HepG2 (cell line): Measurements from ENCODE around the gene FHIT. TPM values are rescaled to one million over a fixed set of nuclear protein-coding genes. Genes with fewer than 3 reads are reported as not detected.

Experiments
- ATAC-seq: fragments of 200-7000 bp; cut with Tn5 transposase; 3 replicates; pipeline ENCODE4 v1.9.1; 2020; ENCODE audit warnings: mild to moderate bottlenecking, moderate library complexity
- BruUV-seq: library from RNA; stranded (reverse); fragments of 400-500 nt; replicated peaks from 2 replicates; lab custom pipeline; 2021; lab: Mats Ljungman, UMichigan
- CTCF ChIA-PET: fragments of 300-600 bp; formaldehyde crosslinking; extraction: SDS; loops from one replicate; lab custom pipeline; 2021; ENCODE audit warnings: low total read pairs, inconsistent platforms, low intra/inter-chr PET ratio; lab: Yijun Ruan, JAX
- POLR2A ChIA-PET: fragments of 350-600 bp; sonication (Branson Sonifier 250); formaldehyde crosslinking; loops from one replicate; lab custom pipeline; 2020; ENCODE audit warnings: antibody characterized with exemption, inconsistent platforms; lab: Yijun Ruan, JAX
- DNase-seq: peaks from one replicate; pipeline ENCODE4 v3.0.0-alpha.2; 2015; ENCODE audit warnings: low spot score
- FAIRE-seq: peaks from 3 replicates; lab custom pipeline; 2011; peaks lifted over from hg19 to GRCh38; lab: Jason Lieb, UNC
- H2AFZ ChIP-seq: one replicate; pipeline ENCODE4 v1.6.1; 2011; ENCODE audit warnings: low read length, inconsistent platforms
- H3K27ac ChIP-seq: fragments of 300-600 bp; 3 replicates; pipeline ENCODE4 v1.8.0; 2011; ENCODE audit warnings: mixed run types, mild to moderate bottlenecking, mixed read lengths, low read length, inconsistent platforms; ENCODE audit not compliant: insufficient read depth; ENCODE audit errors: extremely low read length
- H3K27me3 ChIP-seq, 2 experiments: fragments of 200-600 bp in 1 of 2; 2 replicates in 1 of 2; 3 replicates in 1 of 2; pipeline versions ENCODE4 v1.6.0 to v1.8.0; 2011; ENCODE audit warnings: low read length in 2 of 2, mild to moderate bottlenecking in 2 of 2, moderate library complexity in 2 of 2, inconsistent platforms in 1 of 2; ENCODE audit not compliant: insufficient read depth in 2 of 2, control insufficient read depth in 1 of 2
- H3K36me3 ChIP-seq, 2 experiments: fragments of 200-600 bp in 1 of 2; replicated peaks in 1 of 2; 2 replicates in 1 of 2; 3 replicates in 1 of 2; pipeline versions ENCODE4 v1.5.1 to v1.8.0; 2011; ENCODE audit warnings: low read length in 2 of 2, inconsistent platforms in 1 of 2; ENCODE audit not compliant: insufficient read depth in 2 of 2, control insufficient read depth in 1 of 2
- H3K4me1 ChIP-seq: 2 replicates; pipeline ENCODE4 v1.5.1; 2012; ENCODE audit warnings: low read length, inconsistent platforms; ENCODE audit not compliant: insufficient read depth
- H3K4me2 ChIP-seq: 2 replicates; pipeline ENCODE4 v1.6.0; 2011; ENCODE audit warnings: low read depth, low read length, inconsistent platforms
- H3K4me3 ChIP-seq, 3 experiments: fragments of 200-600 bp in 1 of 3; sonication (generic), shearing (Covaris generic) in 1 of 3; replicated peaks in 1 of 3; 2 replicates each; pipeline ENCODE4 v1.5.1; 2011 to 2016; ENCODE audit warnings: low read length in 3 of 3, inconsistent platforms in 2 of 3, low read depth in 2 of 3, mild to moderate bottlenecking in 2 of 3, control low read depth in 1 of 3, mixed read lengths in 1 of 3; ENCODE audit not compliant: insufficient read depth in 1 of 3
- H3K79me2 ChIP-seq: one replicate; pipeline ENCODE4 v1.6.1; 2011; ENCODE audit warnings: low read length, inconsistent platforms; ENCODE audit not compliant: insufficient read depth
- H3K9ac ChIP-seq: 2 replicates; pipeline ENCODE4 v1.6.0; 2011; ENCODE audit warnings: mild to moderate bottlenecking, low read depth, low read length, inconsistent platforms; ENCODE audit not compliant: insufficient read depth
- H3K9me3 ChIP-seq: 2 replicates; pipeline ENCODE4 v1.5.1; 2012; ENCODE audit warnings: mild to moderate bottlenecking, low read length
- H4K20me1 ChIP-seq: 2 replicates; pipeline ENCODE4 v1.6.0; 2011; ENCODE audit warnings: inconsistent platforms, mild to moderate bottlenecking, low read length, moderate library complexity; ENCODE audit not compliant: insufficient read depth
- ATF3 ChIP-seq: sonication (generic); formaldehyde crosslinking; IDR thresholded peaks from 2 replicates; pipeline ENCODE4 v1.4.0; 2020; ENCODE audit warnings: missing genetic modification reagents
- CERS6 ChIP-seq: sonication (generic); formaldehyde crosslinking; IDR thresholded peaks from 2 replicates; pipeline ENCODE4 v1.5.0; 2020; ENCODE audit warnings: missing genetic modification reagents
- EHMT2 ChIP-seq: fragments of 200-600 bp; sonication (generic); IDR thresholded peaks from 2 replicates; pipeline ENCODE4 v1.7.0; 2017; ENCODE audit warnings: antibody characterized with exemption, low read depth, low read length, borderline replicate concordance
- GRHL1 ChIP-seq: sonication (generic); formaldehyde crosslinking; conservative IDR thresholded peaks from 2 replicates; pipeline ENCODE4 v1.8.0; 2022; ENCODE audit warnings: missing genetic modification reagents
- SAP130 ChIP-seq: IDR thresholded peaks from 2 replicates; pipeline ENCODE4 v1.6.1; 2016; ENCODE audit warnings: low read depth
- SOX13 ChIP-seq, 3 experiments: fragments of 450-650 bp in 1 of 3; sonication (generic) in 1 of 3; formaldehyde crosslinking in 1 of 3; IDR thresholded peaks in 2 of 3; conservative IDR thresholded peaks in 1 of 3; 2 replicates each; pipeline versions ENCODE4 v1.5.0 to v1.6.1; 2016 to 2020; ENCODE audit warnings: antibody characterized with exemption in 1 of 3, mild to moderate bottlenecking in 1 of 3, missing compliant biosample characterization in 1 of 3, missing genetic modification reagents in 1 of 3, moderate library complexity in 1 of 3
- ZBTB34 ChIP-seq: sonication (generic); formaldehyde crosslinking; IDR thresholded peaks from 2 replicates; pipeline ENCODE4 v1.8.0; 2022; ENCODE audit warnings: mild to moderate bottlenecking, missing genetic modification reagents
- ZFP37 ChIP-seq: sonication (generic); formaldehyde crosslinking; IDR thresholded peaks from 2 replicates; pipeline ENCODE4 v1.4.0; 2020; ENCODE audit warnings: missing genetic modification reagents, borderline replicate concordance
- ZNF773 ChIP-seq: sonication (generic); formaldehyde crosslinking; IDR thresholded peaks from 2 replicates; pipeline ENCODE4 v1.4.0; 2020; ENCODE audit warnings: missing genetic modification reagents, borderline replicate concordance
- WGBS: methylation state at CpG from one replicate; pipeline ENCODE4 v1.1.6; 2017; ENCODE audit warnings: low lambda C conversion rate; 5-methylcytosine and 5-hydroxymethylcytosine counted together
- in situ Hi-C: cut with HindIII; loops from 2 replicates; pipeline ENCODE4 v1.10.0; 2017; ENCODE audit warnings: low pct_unique_long_range_greater_than_20kb; ENCODE audit not compliant: extremely low pct_ligation_motif_present
- intact Hi-C: fragments of 100-400 bp; cut with micrococcal nuclease; formaldehyde crosslinking; loops from one replicate; pipeline ENCODE4 v1.10.0; 2022; ENCODE audit not compliant: unreplicated experiment
- polyA plus RNA-seq, 8 experiments: library from polyadenylated mRNA; depleted of rRNA in 3 of 8; stranded (reverse) in 7 of 8; unstranded in 1 of 8; fragments of >200 nt; fragmentation: Illumina TruSeq in 4 of 8; extraction: Trizol in 4 of 8; gene quantifications; 2 replicates each; pipeline versions ENCODE4 v1.2.1 to v1.2.3, GENCODE V29; 2011 to 2016; ENCODE audit warnings: low read depth in 4 of 8, missing spikeins in 1 of 8, mixed read lengths in 1 of 8; ENCODE audit not compliant: insufficient read depth in 1 of 8
- total RNA-seq, 5 experiments: library from RNA; depleted of rRNA; stranded (reverse); fragments of >200 nt; fragmentation: Illumina TruSeq; extraction: Trizol; gene quantifications; 2 replicates each; pipeline ENCODE4 v1.2.3, GENCODE V29; 2016; ENCODE audit warnings: low read depth in 1 of 5
- TF ChIP-seq, protein P1 (sequence below): IDR thresholded peaks from 2 replicates; pipeline ENCODE4 v1.6.1; 2016; ENCODE audit warnings: missing genetic modification reagents, missing compliant biosample characterization
- TF ChIP-seq, protein P2 (sequence below): sonication (generic); formaldehyde crosslinking; IDR thresholded peaks from 2 replicates; pipeline ENCODE4 v1.4.0; 2020; ENCODE audit warnings: missing genetic modification reagents
- TF ChIP-seq, protein P3 (sequence below): sonication (generic); formaldehyde crosslinking; IDR thresholded peaks from 2 replicates; pipeline ENCODE4 v1.4.0; 2020; ENCODE audit warnings: missing genetic modification reagents

Gene FHIT
- total and polyA plus RNA-seq, 2 of the 13 experiments (the other 11 are each of a cell fraction or from before 2014, with no cell fraction given), result 4.0 to 4.6 TPM

DNA sequence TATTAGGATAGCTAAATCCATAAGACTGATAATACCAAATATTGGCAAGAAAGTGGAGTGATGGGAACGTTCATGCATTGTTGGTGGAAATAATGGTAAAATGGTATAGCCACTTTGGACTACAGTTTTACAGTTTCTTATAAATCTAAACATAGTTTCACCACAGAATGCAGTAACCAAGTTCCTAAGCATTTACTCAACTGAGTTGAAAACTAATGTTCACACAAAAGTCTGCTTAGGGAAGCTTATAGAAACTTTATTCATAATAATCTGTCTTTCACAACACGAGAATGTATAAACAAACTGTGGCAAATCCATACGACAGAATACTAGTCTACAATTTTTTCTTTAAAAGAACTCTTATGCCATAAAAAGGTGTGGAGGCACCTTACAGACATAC lies 969.3 kb downstream of the FHIT start:
- no TSS peak for BruUV-seq
- TF ChIP-seq ATF3 (CRISPR knock-in tag) (no peak), EHMT2 (no peak), CERS6 (CRISPR knock-in tag) (no peak), ZFP37 (CRISPR knock-in tag) (no peak), SOX13 (IDR thresholded peaks at IDR 0.05) (no peak), SOX13 (CRISPR knock-in tag; conservative IDR thresholded peaks at IDR 0.05 in 1 of 2, IDR thresholded peaks at IDR 0.05 in 1 of 2) (no peak), ZBTB34 (CRISPR knock-in tag) (no peak), ZNF773 (CRISPR knock-in tag) (no peak), SAP130 (CRISPR knock-in tag) (no peak), GRHL1 (CRISPR knock-in tag) (no peak)
- TF ChIP-seq, protein P1, sequence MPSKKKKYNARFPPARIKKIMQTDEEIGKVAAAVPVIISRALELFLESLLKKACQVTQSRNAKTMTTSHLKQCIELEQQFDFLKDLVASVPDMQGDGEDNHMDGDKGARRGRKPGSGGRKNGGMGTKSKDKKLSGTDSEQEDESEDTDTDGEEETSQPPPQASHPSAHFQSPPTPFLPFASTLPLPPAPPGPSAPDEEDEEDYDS, result no peak
- TF ChIP-seq, protein P2, sequence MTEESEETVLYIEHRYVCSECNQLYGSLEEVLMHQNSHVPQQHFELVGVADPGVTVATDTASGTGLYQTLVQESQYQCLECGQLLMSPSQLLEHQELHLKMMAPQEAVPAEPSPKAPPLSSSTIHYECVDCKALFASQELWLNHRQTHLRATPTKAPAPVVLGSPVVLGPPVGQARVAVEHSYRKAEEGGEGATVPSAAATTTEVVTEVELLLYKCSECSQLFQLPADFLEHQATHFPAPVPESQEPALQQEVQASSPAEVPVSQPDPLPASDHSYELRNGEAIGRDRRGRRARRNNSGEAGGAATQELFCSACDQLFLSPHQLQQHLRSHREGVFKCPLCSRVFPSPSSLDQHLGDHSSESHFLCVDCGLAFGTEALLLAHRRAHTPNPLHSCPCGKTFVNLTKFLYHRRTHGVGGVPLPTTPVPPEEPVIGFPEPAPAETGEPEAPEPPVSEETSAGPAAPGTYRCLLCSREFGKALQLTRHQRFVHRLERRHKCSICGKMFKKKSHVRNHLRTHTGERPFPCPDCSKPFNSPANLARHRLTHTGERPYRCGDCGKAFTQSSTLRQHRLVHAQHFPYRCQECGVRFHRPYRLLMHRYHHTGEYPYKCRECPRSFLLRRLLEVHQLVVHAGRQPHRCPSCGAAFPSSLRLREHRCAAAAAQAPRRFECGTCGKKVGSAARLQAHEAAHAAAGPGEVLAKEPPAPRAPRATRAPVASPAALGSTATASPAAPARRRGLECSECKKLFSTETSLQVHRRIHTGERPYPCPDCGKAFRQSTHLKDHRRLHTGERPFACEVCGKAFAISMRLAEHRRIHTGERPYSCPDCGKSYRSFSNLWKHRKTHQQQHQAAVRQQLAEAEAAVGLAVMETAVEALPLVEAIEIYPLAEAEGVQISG, result no peak
- TF ChIP-seq, protein P3, sequence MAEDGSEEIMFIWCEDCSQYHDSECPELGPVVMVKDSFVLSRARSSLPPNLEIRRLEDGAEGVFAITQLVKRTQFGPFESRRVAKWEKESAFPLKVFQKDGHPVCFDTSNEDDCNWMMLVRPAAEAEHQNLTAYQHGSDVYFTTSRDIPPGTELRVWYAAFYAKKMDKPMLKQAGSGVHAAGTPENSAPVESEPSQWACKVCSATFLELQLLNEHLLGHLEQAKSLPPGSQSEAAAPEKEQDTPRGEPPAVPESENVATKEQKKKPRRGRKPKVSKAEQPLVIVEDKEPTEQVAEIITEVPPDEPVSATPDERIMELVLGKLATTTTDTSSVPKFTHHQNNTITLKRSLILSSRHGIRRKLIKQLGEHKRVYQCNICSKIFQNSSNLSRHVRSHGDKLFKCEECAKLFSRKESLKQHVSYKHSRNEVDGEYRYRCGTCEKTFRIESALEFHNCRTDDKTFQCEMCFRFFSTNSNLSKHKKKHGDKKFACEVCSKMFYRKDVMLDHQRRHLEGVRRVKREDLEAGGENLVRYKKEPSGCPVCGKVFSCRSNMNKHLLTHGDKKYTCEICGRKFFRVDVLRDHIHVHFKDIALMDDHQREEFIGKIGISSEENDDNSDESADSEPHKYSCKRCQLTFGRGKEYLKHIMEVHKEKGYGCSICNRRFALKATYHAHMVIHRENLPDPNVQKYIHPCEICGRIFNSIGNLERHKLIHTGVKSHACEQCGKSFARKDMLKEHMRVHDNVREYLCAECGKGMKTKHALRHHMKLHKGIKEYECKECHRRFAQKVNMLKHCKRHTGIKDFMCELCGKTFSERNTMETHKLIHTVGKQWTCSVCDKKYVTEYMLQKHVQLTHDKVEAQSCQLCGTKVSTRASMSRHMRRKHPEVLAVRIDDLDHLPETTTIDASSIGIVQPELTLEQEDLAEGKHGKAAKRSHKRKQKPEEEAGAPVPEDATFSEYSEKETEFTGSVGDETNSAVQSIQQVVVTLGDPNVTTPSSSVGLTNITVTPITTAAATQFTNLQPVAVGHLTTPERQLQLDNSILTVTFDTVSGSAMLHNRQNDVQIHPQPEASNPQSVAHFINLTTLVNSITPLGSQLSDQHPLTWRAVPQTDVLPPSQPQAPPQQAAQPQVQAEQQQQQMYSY (CRISPR knock-in tag), result no peak

More for the DNA sequence above, 969.3 kb downstream of the FHIT start:
- WGBS, result 14% methylated on average over 3 of the region's 3 CpGs
- in situ Hi-C loops, result no loop called here
- H3K27me3 ChIP-seq, result no peaks in the 10 kb centered on the region
- no peak for DNase-seq
- H4K20me1 ChIP-seq, result no peaks in the 10 kb centered on the region
- ChIA-PET CTCF (no interaction called here), POLR2A (no interaction called here)
- intact Hi-C loops, result no loop called here
- no peak overlapping the region for H3K27ac ChIP-seq
- H3K4me1 ChIP-seq, result no peaks in the 10 kb centered on the region
- H3K79me2 ChIP-seq, result no peaks in the 10 kb centered on the region
- no peak overlapping the region for H3K4me3 ChIP-seq
- H3K9ac ChIP-seq, result no peak overlapping the region
- H3K4me2 ChIP-seq, result no peak overlapping the region
- no peaks in the 10 kb centered on the region for H3K9me3 ChIP-seq
- H2AFZ ChIP-seq, result no peak overlapping the region
- ATAC-seq, result no peak
- no peak for FAIRE-seq
- no peaks in the 10 kb centered on the region for H3K36me3 ChIP-seq
